WTC11 (cell line): ENCODE data around the gene HLX. TPM values are rescaled to one million over a fixed set of nuclear protein-coding genes. Genes with fewer than 3 reads are reported as not detected.

Source experiments
- ATAC-seq: fragments of 200-7000 bp; cut with Tn5 transposase; 2 replicates; pipeline ENCODE4 v1.10.0; 2021; ENCODE audit warnings: mild to moderate bottlenecking, moderate library complexity
- CTCF ChIA-PET: fragments of 300-600 bp; sonication (Branson Sonifier 250); formaldehyde crosslinking; loops from one replicate; lab custom pipeline; 2021; ENCODE audit warnings: antibody characterized with exemption; lab: Charles Lee
- POLR2A ChIA-PET: fragments of 350-600 bp; sonication (Branson Sonifier 250); formaldehyde crosslinking; loops from one replicate; lab custom pipeline; 2021; ENCODE audit warnings: antibody characterized with exemption; lab: Charles Lee
- DNase-seq: peaks from one replicate; pipeline ENCODE4 v3.0.0; 2021; ENCODE audit warnings: low spot score
- H3K27ac Mint-ChIP-seq: 2 replicates; pipeline ENCODE4 v1.8.0; 2021; ENCODE audit warnings: mixed read lengths
- H3K27me3 Mint-ChIP-seq: 2 replicates; pipeline ENCODE4 v1.8.0; 2021; ENCODE audit warnings: low read depth, mild to moderate bottlenecking, moderate library complexity, mixed read lengths
- H3K36me3 Mint-ChIP-seq: 2 replicates; pipeline ENCODE4 v1.8.0; 2021; ENCODE audit warnings: mixed read lengths
- H3K4me1 Mint-ChIP-seq: 2 replicates; pipeline ENCODE4 v1.8.0; 2022; ENCODE audit warnings: mixed read lengths
- H3K4me3 Mint-ChIP-seq: 2 replicates; pipeline ENCODE4 v1.8.0; 2021; ENCODE audit warnings: mild to moderate bottlenecking, moderate library complexity, mixed read lengths
- H3K9me3 Mint-ChIP-seq: 2 replicates; pipeline ENCODE4 v1.8.0; 2021; ENCODE audit warnings: mixed read lengths
- JAZF1 ChIP-seq: fragments of 250-450 bp; sonication (Bioruptor Pico); IDR thresholded peaks from 2 replicates; pipeline ENCODE4 v1.9.0; 2021; ENCODE audit warnings: moderate library complexity, mild to moderate bottlenecking, inconsistent platforms
- RELA ChIP-seq: sonication (generic); formaldehyde crosslinking; IDR thresholded peaks from 2 replicates; pipeline ENCODE4 v1.8.1; 2022; ENCODE audit warnings: missing genetic modification reagents, mild to moderate bottlenecking, borderline replicate concordance
- SP1 ChIP-seq: sonication (generic); formaldehyde crosslinking; conservative IDR thresholded peaks from 2 replicates; pipeline ENCODE4 v1.8.1; 2022; ENCODE audit warnings: missing genetic modification reagents
- TCF7 ChIP-seq: sonication (generic); formaldehyde crosslinking; IDR thresholded peaks from 2 replicates; pipeline ENCODE4 v1.8.0; 2022; ENCODE audit warnings: mild to moderate bottlenecking, low read depth, missing genetic modification reagents, moderate library complexity
- TEAD1 ChIP-seq: sonication (generic); formaldehyde crosslinking; IDR thresholded peaks from 2 replicates; pipeline ENCODE4 v1.8.0; 2022; ENCODE audit warnings: mild to moderate bottlenecking, missing genetic modification reagents
- TEAD4 ChIP-seq: sonication (generic); formaldehyde crosslinking; IDR thresholded peaks from 2 replicates; pipeline ENCODE4 v1.8.0; 2022; ENCODE audit warnings: mild to moderate bottlenecking, missing genetic modification reagents
- ZNF281 ChIP-seq: sonication (generic); formaldehyde crosslinking; IDR thresholded peaks from 2 replicates; pipeline ENCODE4 v1.8.0; 2023; ENCODE audit warnings: mild to moderate bottlenecking, missing genetic modification reagents
- ZNF423 ChIP-seq: fragments of 250-450 bp; sonication (Bioruptor Pico); IDR thresholded peaks from 2 replicates; pipeline ENCODE4 v2.1.2; 2022; ENCODE audit warnings: mild to moderate bottlenecking, moderate library complexity
- ZNF671 ChIP-seq: fragments of 250-450 bp; sonication (Bioruptor Pico); IDR thresholded peaks from 2 replicates; pipeline ENCODE4 v1.8.0; 2021; ENCODE audit warnings: mild to moderate bottlenecking
- ZSCAN18 ChIP-seq: fragments of 250-450 bp; sonication (Bioruptor Pico); IDR thresholded peaks from 2 replicates; pipeline ENCODE4 v2.1.2; 2022; ENCODE audit warnings: mild to moderate bottlenecking, moderate library complexity
- total RNA-seq: library from RNA; stranded (reverse); gene quantifications from 3 replicates; pipeline ENCODE4 v1.2.3, GENCODE V29; 2021
- TF ChIP-seq, protein P1 (sequence below): fragments of 200-600 bp; IDR thresholded peaks from 2 replicates; pipeline ENCODE4 v1.8.0; 2022; ENCODE audit warnings: antibody characterized with exemption
- TF ChIP-seq, protein P2 (sequence below): sonication (generic); formaldehyde crosslinking; IDR thresholded peaks from 2 replicates; pipeline ENCODE4 v1.8.0; 2023; ENCODE audit warnings: missing genetic modification reagents
- TF ChIP-seq, protein P3 (sequence below): sonication (generic); formaldehyde crosslinking; IDR thresholded peaks from 2 replicates; pipeline ENCODE4 v1.8.1; 2023; ENCODE audit warnings: mild to moderate bottlenecking, missing genetic modification reagents, borderline replicate concordance

Gene HLX
- total RNA-seq, 1 experiment from 2014 or later, result not detected

DNA sequence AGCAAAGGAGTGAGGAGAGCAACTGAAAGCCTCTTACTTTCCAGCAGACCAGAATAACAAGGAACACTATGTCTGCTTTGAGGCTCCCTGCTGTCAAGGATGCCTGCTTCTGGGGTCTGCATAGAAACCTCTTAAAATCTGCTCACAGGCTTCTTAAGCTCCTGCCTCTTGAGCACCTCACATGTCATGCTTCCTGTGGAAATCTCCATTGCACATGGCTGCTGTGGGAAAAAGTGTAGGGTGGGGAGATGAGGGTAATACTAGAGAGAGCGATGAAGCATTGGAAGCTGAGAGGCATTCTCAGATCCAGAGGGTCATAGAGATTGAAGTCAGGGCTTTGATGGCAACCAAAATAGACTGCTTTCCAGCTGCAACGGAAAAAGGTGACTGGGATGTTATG, 6.2 kb upstream of the HLX start (continued):
- TF ChIP-seq ZNF281 (CRISPR knock-in tag) (no peak), ZNF671 (CRISPR knock-in tag) (no peak), TCF7 (CRISPR knock-in tag) (no peak)
- TF ChIP-seq, protein P1, sequence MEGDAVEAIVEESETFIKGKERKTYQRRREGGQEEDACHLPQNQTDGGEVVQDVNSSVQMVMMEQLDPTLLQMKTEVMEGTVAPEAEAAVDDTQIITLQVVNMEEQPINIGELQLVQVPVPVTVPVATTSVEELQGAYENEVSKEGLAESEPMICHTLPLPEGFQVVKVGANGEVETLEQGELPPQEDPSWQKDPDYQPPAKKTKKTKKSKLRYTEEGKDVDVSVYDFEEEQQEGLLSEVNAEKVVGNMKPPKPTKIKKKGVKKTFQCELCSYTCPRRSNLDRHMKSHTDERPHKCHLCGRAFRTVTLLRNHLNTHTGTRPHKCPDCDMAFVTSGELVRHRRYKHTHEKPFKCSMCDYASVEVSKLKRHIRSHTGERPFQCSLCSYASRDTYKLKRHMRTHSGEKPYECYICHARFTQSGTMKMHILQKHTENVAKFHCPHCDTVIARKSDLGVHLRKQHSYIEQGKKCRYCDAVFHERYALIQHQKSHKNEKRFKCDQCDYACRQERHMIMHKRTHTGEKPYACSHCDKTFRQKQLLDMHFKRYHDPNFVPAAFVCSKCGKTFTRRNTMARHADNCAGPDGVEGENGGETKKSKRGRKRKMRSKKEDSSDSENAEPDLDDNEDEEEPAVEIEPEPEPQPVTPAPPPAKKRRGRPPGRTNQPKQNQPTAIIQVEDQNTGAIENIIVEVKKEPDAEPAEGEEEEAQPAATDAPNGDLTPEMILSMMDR, result no peak
- TF ChIP-seq, protein P2, sequence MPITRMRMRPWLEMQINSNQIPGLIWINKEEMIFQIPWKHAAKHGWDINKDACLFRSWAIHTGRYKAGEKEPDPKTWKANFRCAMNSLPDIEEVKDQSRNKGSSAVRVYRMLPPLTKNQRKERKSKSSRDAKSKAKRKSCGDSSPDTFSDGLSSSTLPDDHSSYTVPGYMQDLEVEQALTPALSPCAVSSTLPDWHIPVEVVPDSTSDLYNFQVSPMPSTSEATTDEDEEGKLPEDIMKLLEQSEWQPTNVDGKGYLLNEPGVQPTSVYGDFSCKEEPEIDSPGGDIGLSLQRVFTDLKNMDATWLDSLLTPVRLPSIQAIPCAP (CRISPR knock-in tag), result no peak

DNA sequence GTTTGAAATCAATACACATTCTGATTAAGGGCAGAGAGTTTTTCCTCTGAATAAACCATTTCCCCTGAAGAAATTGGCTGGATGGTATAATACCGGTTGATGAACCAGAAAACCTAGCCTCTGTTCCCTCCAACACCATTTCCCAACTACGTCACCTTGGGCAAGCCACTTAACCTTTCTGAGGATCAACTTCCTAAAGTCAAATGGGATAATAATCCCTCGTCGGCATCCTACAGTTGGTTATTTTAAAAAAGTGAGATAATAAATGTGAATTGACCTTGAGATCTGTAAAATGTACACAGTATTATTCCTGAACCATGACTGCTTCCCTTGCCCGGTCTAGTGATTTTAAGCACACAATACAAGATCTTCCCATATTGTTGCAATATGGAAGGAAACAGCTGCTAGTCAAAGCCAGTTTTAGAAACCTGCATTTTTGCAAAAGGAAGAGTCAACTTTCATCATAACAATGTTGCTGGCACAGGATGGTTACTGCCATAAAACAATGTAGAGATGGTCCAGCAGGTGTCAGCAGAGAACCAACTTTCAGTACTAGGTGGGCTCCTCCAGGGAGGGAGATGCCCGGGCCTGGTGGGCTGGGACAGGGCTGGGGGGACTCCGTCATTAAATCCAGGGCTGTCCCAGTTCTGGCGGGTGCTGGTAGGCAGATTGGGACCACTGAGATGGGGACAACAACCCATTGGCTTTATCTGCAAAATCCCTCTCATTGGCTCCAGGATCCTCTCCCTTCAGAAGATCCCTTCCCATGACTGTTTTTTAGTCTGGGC, 5.2 kb upstream of the HLX start:
- H3K9me3 Mint-ChIP-seq, result no peaks in the 10 kb centered on the region
- ChIA-PET CTCF (interaction anchor here (1.3 kb wide), 1 partner anchor 10 kb away, joined by 3 read pairs; no protein-coding TSS in a partner anchor), POLR2A (no interaction called here)
- ATAC-seq (peak; percentile 64), DNase-seq (peak; percentile 65)
- no peak overlapping the region for H3K4me3 Mint-ChIP-seq
- H3K4me1 Mint-ChIP-seq, result peaks cover 30% of the 10 kb centered on the region
- H3K36me3 Mint-ChIP-seq, result no peaks in the 10 kb centered on the region
- TF ChIP-seq SP1 (CRISPR knock-in tag) (0 out of 2 replicates have a peak, but pooled peaks have one; percentile 15), ZNF423 (no peak), TEAD4 (CRISPR knock-in tag) (no peak)
- TF ChIP-seq, protein P1, result peak; percentile 52; the same call in 1 of the 2 replicates
- H3K27ac Mint-ChIP-seq, result no peak overlapping the region
- H3K27me3 Mint-ChIP-seq, result peaks cover 62% of the 10 kb centered on the region

DNA sequence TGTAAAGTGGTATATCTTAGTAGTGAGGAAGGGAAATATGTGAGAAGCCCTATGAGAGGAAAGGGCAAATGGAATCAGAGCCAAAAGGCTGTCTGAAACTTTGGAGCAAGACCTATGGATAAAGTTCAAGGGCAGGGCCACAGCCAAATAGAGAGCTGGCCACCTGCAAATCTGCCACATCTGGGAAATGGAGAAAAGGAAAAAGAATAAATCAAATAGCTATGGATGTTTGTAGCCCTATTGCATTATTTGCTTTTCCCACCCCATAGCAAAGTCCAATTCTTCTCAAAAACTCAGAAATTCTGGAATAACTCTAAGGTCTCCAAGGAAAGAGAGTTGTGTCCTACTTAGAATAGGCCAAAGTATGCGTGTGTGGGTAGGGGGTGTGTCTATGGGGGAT, 4.0 kb upstream of the HLX start:
- peaks cover 33% of the 10 kb centered on the region for H3K4me1 Mint-ChIP-seq
- no peaks in the 10 kb centered on the region for H3K36me3 Mint-ChIP-seq
- no peak overlapping the region for H3K27ac Mint-ChIP-seq
- H3K9me3 Mint-ChIP-seq, result no peaks in the 10 kb centered on the region
- ChIA-PET POLR2A (no interaction called here), CTCF (interaction anchor here (0.6 to 1.3 kb wide), 4 partner anchors 9 to 299 kb away, joined by 3 to 4 read pairs (median 3); no protein-coding TSS in a partner anchor)
- peaks cover 74% of the 10 kb centered on the region for H3K27me3 Mint-ChIP-seq
- TF ChIP-seq, protein P3, sequence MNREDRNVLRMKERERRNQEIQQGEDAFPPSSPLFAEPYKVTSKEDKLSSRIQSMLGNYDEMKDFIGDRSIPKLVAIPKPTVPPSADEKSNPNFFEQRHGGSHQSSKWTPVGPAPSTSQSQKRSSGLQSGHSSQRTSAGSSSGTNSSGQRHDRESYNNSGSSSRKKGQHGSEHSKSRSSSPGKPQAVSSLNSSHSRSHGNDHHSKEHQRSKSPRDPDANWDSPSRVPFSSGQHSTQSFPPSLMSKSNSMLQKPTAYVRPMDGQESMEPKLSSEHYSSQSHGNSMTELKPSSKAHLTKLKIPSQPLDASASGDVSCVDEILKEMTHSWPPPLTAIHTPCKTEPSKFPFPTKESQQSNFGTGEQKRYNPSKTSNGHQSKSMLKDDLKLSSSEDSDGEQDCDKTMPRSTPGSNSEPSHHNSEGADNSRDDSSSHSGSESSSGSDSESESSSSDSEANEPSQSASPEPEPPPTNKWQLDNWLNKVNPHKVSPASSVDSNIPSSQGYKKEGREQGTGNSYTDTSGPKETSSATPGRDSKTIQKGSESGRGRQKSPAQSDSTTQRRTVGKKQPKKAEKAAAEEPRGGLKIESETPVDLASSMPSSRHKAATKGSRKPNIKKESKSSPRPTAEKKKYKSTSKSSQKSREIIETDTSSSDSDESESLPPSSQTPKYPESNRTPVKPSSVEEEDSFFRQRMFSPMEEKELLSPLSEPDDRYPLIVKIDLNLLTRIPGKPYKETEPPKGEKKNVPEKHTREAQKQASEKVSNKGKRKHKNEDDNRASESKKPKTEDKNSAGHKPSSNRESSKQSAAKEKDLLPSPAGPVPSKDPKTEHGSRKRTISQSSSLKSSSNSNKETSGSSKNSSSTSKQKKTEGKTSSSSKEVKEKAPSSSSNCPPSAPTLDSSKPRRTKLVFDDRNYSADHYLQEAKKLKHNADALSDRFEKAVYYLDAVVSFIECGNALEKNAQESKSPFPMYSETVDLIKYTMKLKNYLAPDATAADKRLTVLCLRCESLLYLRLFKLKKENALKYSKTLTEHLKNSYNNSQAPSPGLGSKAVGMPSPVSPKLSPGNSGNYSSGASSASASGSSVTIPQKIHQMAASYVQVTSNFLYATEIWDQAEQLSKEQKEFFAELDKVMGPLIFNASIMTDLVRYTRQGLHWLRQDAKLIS (CRISPR knock-in tag), result no peak
- TF ChIP-seq RELA (CRISPR knock-in tag), result no peak
- TF ChIP-seq ZSCAN18, result no peak
- TF ChIP-seq TEAD1 (CRISPR knock-in tag), result no peak
- TF ChIP-seq JAZF1, result no peak
- no peak for DNase-seq
- H3K4me3 Mint-ChIP-seq, result no peak overlapping the region
- no peak for ATAC-seq
